GM23248 (cell line): ENCODE data around the gene USP19. TPM values are rescaled to one million over a fixed set of nuclear protein-coding genes. Genes with fewer than 3 reads are reported as not detected.

ENCODE experiments used
- DNase-seq: peaks from one replicate; pipeline ENCODE4 v3.0.0-alpha.2; 2015
- H2AFZ ChIP-seq: fragments of 200-600 bp; sonication (generic); 2 replicates; pipeline ENCODE4 v1.6.1; 2016; ENCODE audit warnings: antibody characterized with exemption
- H3F3A ChIP-seq: fragments of 200-600 bp; sonication (generic); 2 replicates; pipeline ENCODE4 v1.6.1; 2016; ENCODE audit warnings: mild to moderate bottlenecking, antibody characterized with exemption, mixed run types; ENCODE audit not compliant: insufficient read depth
- H3K27ac ChIP-seq: fragments of 200-600 bp; sonication (generic); 2 replicates; pipeline ENCODE4 v1.5.1; 2016; ENCODE audit warnings: mild to moderate bottlenecking
- H3K27me3 ChIP-seq: fragments of 200-600 bp; sonication (generic); replicated peaks from 2 replicates; pipeline ENCODE4 v1.6.1; 2016; ENCODE audit warnings: mild to moderate bottlenecking; ENCODE audit not compliant: insufficient read depth
- H3K36me3 ChIP-seq: fragments of 200-600 bp; sonication (generic); 2 replicates; pipeline ENCODE4 v1.6.1; 2016; ENCODE audit warnings: low read depth, mild to moderate bottlenecking
- H3K4me1 ChIP-seq: fragments of 200-600 bp; sonication (generic); 2 replicates; pipeline ENCODE4 v1.6.1; 2016; ENCODE audit warnings: mild to moderate bottlenecking; ENCODE audit not compliant: insufficient read depth
- H3K4me2 ChIP-seq: fragments of 200-600 bp; sonication (generic); one replicate; pipeline ENCODE4 v1.6.1; 2016; ENCODE audit warnings: mild to moderate bottlenecking; ENCODE audit not compliant: unreplicated experiment
- H3K4me3 ChIP-seq: fragments of 200-600 bp; sonication (generic); 2 replicates; pipeline ENCODE4 v1.5.1; 2016; ENCODE audit warnings: mild to moderate bottlenecking
- H3K79me2 ChIP-seq: fragments of 200-600 bp; sonication (generic); 2 replicates; pipeline ENCODE4 v1.6.1; 2016; ENCODE audit warnings: mild to moderate bottlenecking; ENCODE audit not compliant: insufficient read depth
- H3K9ac ChIP-seq: fragments of 200-600 bp; sonication (generic); 2 replicates; pipeline ENCODE4 v1.6.1; 2016; ENCODE audit warnings: mild to moderate bottlenecking
- H3K9me2 ChIP-seq: fragments of 200-600 bp; sonication (generic); 2 replicates; pipeline ENCODE4 v1.6.1; 2016; ENCODE audit warnings: mixed run types, mild to moderate bottlenecking, moderate library complexity; ENCODE audit not compliant: insufficient read depth
- H3K9me3 ChIP-seq: fragments of 200-600 bp; sonication (generic); one replicate; pipeline ENCODE4 v1.6.1; 2017; ENCODE audit warnings: low read depth
- H4K20me1 ChIP-seq: fragments of 200-600 bp; sonication (generic); 2 replicates; pipeline ENCODE4 v1.6.0; 2016; ENCODE audit not compliant: insufficient read depth
- EZH2 ChIP-seq: fragments of 200-600 bp; sonication (generic); IDR thresholded peaks from 2 replicates; pipeline ENCODE4 v1.6.1; 2018; ENCODE audit warnings: antibody characterized with exemption, mild to moderate bottlenecking; ENCODE audit not compliant: insufficient read depth, poor library complexity, severe bottlenecking
- EZH2phosphoT487 ChIP-seq: fragments of 200-600 bp; sonication (generic); IDR thresholded peaks from 2 replicates; pipeline ENCODE4 v1.6.1; 2018; ENCODE audit warnings: antibody characterized with exemption, moderate library complexity, mild to moderate bottlenecking, low read depth; ENCODE audit not compliant: insufficient read depth
- WGBS, 2 experiments: methylation state at CpG; one replicate each; pipeline ENCODE4 v1.1.6; 2015 to 2017; ENCODE audit warnings: low lambda C conversion rate in 2 of 2, low coverage in 1 of 2; ENCODE audit errors: missing lambda C conversion rate in 2 of 2; 5-methylcytosine and 5-hydroxymethylcytosine counted together
- in situ Hi-C: fragments of 300-500 bp; cut with MboI; formaldehyde crosslinking; loops from 2 replicates; pipeline ENCODE4 v1.15.0; 2020
- polyA plus RNA-seq: library from polyadenylated mRNA; unstranded; fragments of >200 nt; fragmentation: Nextera tagmentation; extraction: Ambion mirVana; gene quantifications from 2 replicates; pipeline ENCODE4 v1.2.1, GENCODE V29; 2016
- total RNA-seq: library from RNA; depleted of rRNA; stranded (reverse); fragments of >200 nt; shearing (Covaris generic); gene quantifications from 2 replicates; pipeline ENCODE4 v1.2.3, GENCODE V29; 2014

USP19 gene
- total and polyA plus RNA-seq, 2 experiments from 2014 or later, result 17.0 to 31.6 TPM

GRCh38 chr3:49140080-49140479 lies 19.5 kb upstream of the USP19 start:
- Histone ChIP-seq H3F3A (peaks cover 4% of the 10 kb centered on the region; the same call in 1 of the 2 replicates), H2AFZ (no peak overlapping the region), H3K4me1 (no peaks in the 10 kb centered on the region), H3K36me3 (no peaks in the 10 kb centered on the region), H3K27ac (no peak overlapping the region), H3K9ac (no peak overlapping the region), H3K9me2 (no peaks in the 10 kb centered on the region), H3K4me2 (no peak overlapping the region), H4K20me1 (no peaks in the 10 kb centered on the region), H3K79me2 (no peaks in the 10 kb centered on the region), H3K27me3 (no peaks in the 10 kb centered on the region), H3K9me3 (no peaks in the 10 kb centered on the region), H3K4me3 (no peak overlapping the region)
- 51 to 71% methylated on average over 3 of the region's 3 CpGs for WGBS, 2 experiments
- DNase-seq, result no peak
- TF ChIP-seq EZH2, result no peak
- no peak for TF ChIP-seq EZH2phosphoT487
- in situ Hi-C loops, result no loop called here

GRCh38 chr3:49135499-49135898 lies 14.9 kb upstream of the USP19 start:
- Histone ChIP-seq H3K4me2 (no peak overlapping the region), H3K27me3 (no peaks in the 10 kb centered on the region), H3K9me2 (no peaks in the 10 kb centered on the region), H3K79me2 (peaks cover 23% of the 10 kb centered on the region), H4K20me1 (no peaks in the 10 kb centered on the region), H3K9me3 (no peaks in the 10 kb centered on the region), H3K4me1 (peaks cover 13% of the 10 kb centered on the region; the same call in 1 of the 2 replicates), H3K4me3 (no peak overlapping the region), H3K36me3 (peaks cover 2% of the 10 kb centered on the region; the same call in 1 of the 2 replicates), H2AFZ (no peak overlapping the region), H3K9ac (no peak overlapping the region), H3F3A (peaks cover 2% of the 10 kb centered on the region; the same call in 1 of the 2 replicates), H3K27ac (no peak overlapping the region)
- in situ Hi-C loops, result no loop called here
- peak; percentile 16 for DNase-seq
- 74 to 80% methylated on average over 4 of the region's 4 CpGs for WGBS, 2 experiments
- TF ChIP-seq EZH2phosphoT487, result no peak

GRCh38 chr3:49134471-49135265 lies 14.0 kb upstream of the USP19 start:
- 66 to 69% methylated on average over 3 of the region's 3 CpGs for WGBS, 2 experiments
- in situ Hi-C loops, result no loop called here

GRCh38 chr3:49133226-49133951 lies 12.8 kb upstream of the USP19 start:
- 2 to 3% methylated on average over 24 to 30 of the region's 30 CpGs for WGBS, 2 experiments
- in situ Hi-C loops, result no loop called here
- peak overlapping the region; percentile 76 for H3K27ac ChIP-seq
- H3K9me2 ChIP-seq, result no peaks in the 10 kb centered on the region
- H3K9ac ChIP-seq, result peak overlapping the region; percentile 86
- H3K36me3 ChIP-seq, result peaks cover 5% of the 10 kb centered on the region; the same call in 1 of the 2 replicates
- peak overlapping the region; percentile 97 for H2AFZ ChIP-seq
- no peaks in the 10 kb centered on the region for H3F3A ChIP-seq
- TF ChIP-seq EZH2 (no peak), EZH2phosphoT487 (no peak)
- peaks cover 45% of the 10 kb centered on the region for H3K79me2 ChIP-seq
- H3K27me3 ChIP-seq, result no peaks in the 10 kb centered on the region
- no peaks in the 10 kb centered on the region for H3K9me3 ChIP-seq
- peaks cover 13% of the 10 kb centered on the region; the same call in 1 of the 2 replicates for H3K4me1 ChIP-seq
- peak overlapping the region; percentile 91 for H3K4me3 ChIP-seq
- peak overlapping the region; percentile 93 for H3K4me2 ChIP-seq
- peak; percentile 95 for DNase-seq
- no peaks in the 10 kb centered on the region for H4K20me1 ChIP-seq

More at GRCh38 chr3:49134471-49135265, 14.0 kb upstream of the USP19 start:
- Histone ChIP-seq H3K4me2 (no peak overlapping the region), H3K9ac (no peak overlapping the region), H3K36me3 (peaks cover 5% of the 10 kb centered on the region; the same call in 1 of the 2 replicates), H3K4me3 (peak overlapping the region; percentile 91), H3K27ac (no peak overlapping the region), H3K9me2 (no peaks in the 10 kb centered on the region), H3K27me3 (no peaks in the 10 kb centered on the region), H3K4me1 (peaks cover 13% of the 10 kb centered on the region; the same call in 1 of the 2 replicates), H4K20me1 (no peaks in the 10 kb centered on the region), H2AFZ (no peak overlapping the region), H3K79me2 (peaks cover 32% of the 10 kb centered on the region), H3K9me3 (no peaks in the 10 kb centered on the region), H3F3A (no peaks in the 10 kb centered on the region)
- no peak for DNase-seq
- TF ChIP-seq EZH2, result no peak
- TF ChIP-seq EZH2phosphoT487, result no peak
